Suprapubic skin (tissue), 4 donors: ENCODE results near the gene CHST12. TPM values are rescaled to one million over a fixed set of nuclear protein-coding genes. Genes with fewer than 3 reads are reported as not detected.
"Not testable (repeated sequence)": the region's sequence is repeated elsewhere in the genome, so short reads cannot be mapped to it uniquely, and the experiment has no call there.

Experiments
- DNase-seq, 2 donors: peaks; one replicate each; pipeline ENCODE4 v3.0.0-alpha.2; 2019; ENCODE audit warnings: low spot score in 2 of 2
- H3K27ac ChIP-seq: fragments of 200-600 bp; sonication (generic); one replicate; pipeline ENCODE4 v1.5.1; 2019
- H3K27me3 ChIP-seq: fragments of 200-600 bp; sonication (generic); one replicate; pipeline ENCODE4 v1.5.1; 2019
- H3K36me3 ChIP-seq: fragments of 200-600 bp; sonication (generic); one replicate; pipeline ENCODE4 v1.5.1; 2019
- H3K4me1 ChIP-seq: fragments of 200-600 bp; sonication (generic); one replicate; pipeline ENCODE4 v1.5.1; 2019
- H3K4me3 ChIP-seq: fragments of 200-600 bp; sonication (generic); one replicate; pipeline ENCODE4 v1.5.1; 2019; ENCODE audit warnings: mild to moderate bottlenecking
- H3K9me3 ChIP-seq: fragments of 200-600 bp; sonication (generic); one replicate; pipeline ENCODE4 v1.5.1; 2019
- EP300 ChIP-seq: sonication (generic); formaldehyde crosslinking; IDR thresholded peaks from one replicate; pipeline ENCODE4 v1.6.1; 2017; ENCODE audit warnings: antibody characterized with exemption
- POLR2A ChIP-seq, 2 donors: fragments of 450-650 bp; IDR thresholded peaks; one replicate each; pipeline ENCODE4 v1.6.1; 2017; ENCODE audit warnings: antibody characterized with exemption in 2 of 2, mild to moderate bottlenecking in 2 of 2, moderate library complexity in 2 of 2
- POLR2AphosphoS5 ChIP-seq, 3 donors: sonication (generic); formaldehyde crosslinking; IDR thresholded peaks; one replicate each; pipeline ENCODE4 v1.6.1; 2017; ENCODE audit warnings: antibody characterized with exemption in 3 of 3
- WGBS: methylation state at CpG from one replicate; pipeline ENCODE4 v1.1.5; 2018; 5-methylcytosine and 5-hydroxymethylcytosine counted together
- total RNA-seq, 4 donors: library from RNA; depleted of rRNA; stranded (reverse); fragments of >200 nt; gene quantifications; one replicate each; pipeline ENCODE4 v1.1.0, GENCODE V29; 2016
- TF ChIP-seq, protein P1 (sequence below), 2 donors: fragments of 200-600 bp in 1 of 2; fragments of 450-650 bp in 1 of 2; sonication (generic) in 1 of 2; IDR thresholded peaks; one replicate each; pipeline ENCODE4 v1.5.1; 2016 to 2019; ENCODE audit warnings: antibody characterized with exemption in 2 of 2, mild to moderate bottlenecking in 1 of 2, moderate library complexity in 1 of 2

Gene CHST12
- total RNA-seq, 4 donors from 2014 or later = 9.9 to 55.8 (median 24.5) TPM

- no peaks in the 10 kb centered on the region for H3K9me3 ChIP-seq
- no peak overlapping the region for H3K27ac ChIP-seq
- H3K36me3 ChIP-seq = no peaks in the 10 kb centered on the region
- no peak overlapping the region for H3K4me3 ChIP-seq
- TF ChIP-seq EP300 (no peak), POLR2AphosphoS5 (IDR thresholded peaks at IDR 0.05) (no peak)
- TF ChIP-seq, protein P1, sequence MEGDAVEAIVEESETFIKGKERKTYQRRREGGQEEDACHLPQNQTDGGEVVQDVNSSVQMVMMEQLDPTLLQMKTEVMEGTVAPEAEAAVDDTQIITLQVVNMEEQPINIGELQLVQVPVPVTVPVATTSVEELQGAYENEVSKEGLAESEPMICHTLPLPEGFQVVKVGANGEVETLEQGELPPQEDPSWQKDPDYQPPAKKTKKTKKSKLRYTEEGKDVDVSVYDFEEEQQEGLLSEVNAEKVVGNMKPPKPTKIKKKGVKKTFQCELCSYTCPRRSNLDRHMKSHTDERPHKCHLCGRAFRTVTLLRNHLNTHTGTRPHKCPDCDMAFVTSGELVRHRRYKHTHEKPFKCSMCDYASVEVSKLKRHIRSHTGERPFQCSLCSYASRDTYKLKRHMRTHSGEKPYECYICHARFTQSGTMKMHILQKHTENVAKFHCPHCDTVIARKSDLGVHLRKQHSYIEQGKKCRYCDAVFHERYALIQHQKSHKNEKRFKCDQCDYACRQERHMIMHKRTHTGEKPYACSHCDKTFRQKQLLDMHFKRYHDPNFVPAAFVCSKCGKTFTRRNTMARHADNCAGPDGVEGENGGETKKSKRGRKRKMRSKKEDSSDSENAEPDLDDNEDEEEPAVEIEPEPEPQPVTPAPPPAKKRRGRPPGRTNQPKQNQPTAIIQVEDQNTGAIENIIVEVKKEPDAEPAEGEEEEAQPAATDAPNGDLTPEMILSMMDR (IDR thresholded peaks at IDR 0.05) = no peak
- DNase-seq = no peak
- H3K27me3 ChIP-seq = no peaks in the 10 kb centered on the region
- H3K4me1 ChIP-seq = peaks cover 28% of the 10 kb centered on the region
- 96% methylated on average over 6 of the region's 6 CpGs for WGBS
These were observed 13.2 kb downstream of the CHST12 start for GRCh38 chr7:2416650-2417049.

DNA sequence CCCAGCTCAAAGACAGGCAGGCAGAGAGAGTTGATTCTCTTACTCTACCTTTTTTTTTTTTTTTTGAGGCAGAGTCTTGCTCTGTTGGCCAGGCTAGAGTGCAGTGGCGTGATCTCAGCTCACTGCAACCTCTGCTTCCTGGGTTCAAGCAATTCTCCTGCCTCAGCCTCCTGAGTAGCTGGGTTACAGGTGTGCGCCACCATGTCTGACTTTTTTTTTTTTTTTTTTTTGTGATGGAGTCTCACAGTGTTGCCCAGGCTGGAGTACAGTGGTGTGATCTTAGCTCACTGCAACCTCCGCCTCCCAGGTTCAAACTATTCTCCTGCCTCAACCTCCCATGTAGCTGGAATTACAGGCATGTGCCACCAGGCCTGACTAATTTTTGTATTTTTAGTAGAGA, 13.8 kb downstream of the CHST12 start:
- DNase-seq, H3K27ac ChIP-seq, H3K9me3 ChIP-seq, H3K36me3 ChIP-seq, H3K4me3 ChIP-seq, H3K27me3 ChIP-seq: not testable (repeated sequence)
- WGBS = 97% methylated on average over 3 of the region's 3 CpGs
- peaks cover 23% of the 10 kb centered on the region for H3K4me1 ChIP-seq

DNA sequence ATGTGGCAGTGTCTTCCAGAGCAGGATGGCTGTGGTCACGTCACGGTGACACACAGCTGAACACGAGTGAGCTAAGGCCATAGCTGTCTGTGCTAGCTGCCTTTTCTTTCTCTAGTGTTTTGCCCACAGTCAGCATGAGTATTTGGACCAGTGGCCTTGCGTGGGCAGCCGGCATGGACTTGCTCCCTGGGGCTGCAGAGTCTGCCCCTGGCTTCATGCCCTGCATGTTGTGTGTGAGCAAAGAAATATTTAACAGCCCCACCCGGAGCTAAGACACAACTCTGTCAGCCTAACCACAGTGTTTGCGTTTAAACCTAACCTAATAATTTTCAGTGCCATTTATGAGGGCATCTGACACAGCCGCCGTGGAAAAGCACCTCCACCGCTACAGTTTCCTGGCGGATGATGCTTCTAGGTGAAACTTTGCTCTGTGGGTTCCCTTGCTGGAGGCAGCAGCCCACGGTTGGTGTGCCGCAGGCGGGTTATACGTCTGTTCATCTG, 14.6 kb downstream of the CHST12 start:
- Histone ChIP-seq H3K9me3 (no peaks in the 10 kb centered on the region), H3K36me3 (no peaks in the 10 kb centered on the region), H3K27ac (no peak overlapping the region), H3K27me3 (no peaks in the 10 kb centered on the region), H3K4me1 (peaks cover 14% of the 10 kb centered on the region), H3K4me3 (no peak overlapping the region)
- TF ChIP-seq EP300 (no peak), POLR2A (IDR thresholded peaks at IDR 0.05) (no peak), POLR2AphosphoS5 (IDR thresholded peaks at IDR 0.05) (no peak)
- TF ChIP-seq, protein P1 (IDR thresholded peaks at IDR 0.05) = no peak
- WGBS = 44% methylated on average over 11 of the region's 15 CpGs
- no peak for DNase-seq

DNA sequence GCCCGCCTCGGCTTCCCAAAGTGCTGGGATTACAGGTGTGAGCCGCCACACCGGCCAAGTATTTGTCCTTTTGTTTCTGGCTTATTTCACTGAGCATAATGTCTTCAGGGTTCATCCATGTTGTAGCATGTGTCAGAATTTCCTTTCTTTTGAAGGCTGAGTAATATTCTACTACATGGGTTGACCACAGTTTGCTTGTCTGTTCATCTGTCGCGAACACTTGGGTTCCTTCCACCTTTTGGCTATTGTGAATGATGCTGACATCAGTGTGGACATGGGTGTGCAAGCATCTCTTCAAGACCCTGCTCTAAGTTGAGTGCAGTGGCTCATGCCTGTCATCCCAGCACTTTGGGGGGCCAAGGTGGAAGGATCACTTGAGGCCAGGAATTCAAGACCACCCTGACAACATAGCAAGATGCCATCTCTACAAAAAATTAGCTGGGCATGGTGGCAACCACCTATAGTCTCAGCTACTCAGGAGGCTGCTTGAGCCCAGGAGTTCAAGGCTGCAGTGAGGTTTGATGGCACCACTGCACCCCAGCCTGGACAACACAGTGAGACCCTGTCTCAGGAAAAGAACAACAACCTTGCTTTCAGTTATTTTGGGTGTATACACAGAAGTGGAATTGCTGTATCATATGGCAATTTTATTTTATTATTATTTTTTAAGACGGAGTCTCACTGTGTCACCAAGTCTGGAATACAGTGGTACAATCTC, 17.0 kb downstream of the CHST12 start:
- 96% methylated on average over 7 of the region's 7 CpGs for WGBS
- TF ChIP-seq POLR2A (IDR thresholded peaks at IDR 0.05) (no peak), POLR2AphosphoS5 (IDR thresholded peaks at IDR 0.05) (no peak), EP300 (no peak)
- TF ChIP-seq, protein P1 (IDR thresholded peaks at IDR 0.05) = no peak
- H3K4me1 ChIP-seq = peaks cover 12% of the 10 kb centered on the region

DNA sequence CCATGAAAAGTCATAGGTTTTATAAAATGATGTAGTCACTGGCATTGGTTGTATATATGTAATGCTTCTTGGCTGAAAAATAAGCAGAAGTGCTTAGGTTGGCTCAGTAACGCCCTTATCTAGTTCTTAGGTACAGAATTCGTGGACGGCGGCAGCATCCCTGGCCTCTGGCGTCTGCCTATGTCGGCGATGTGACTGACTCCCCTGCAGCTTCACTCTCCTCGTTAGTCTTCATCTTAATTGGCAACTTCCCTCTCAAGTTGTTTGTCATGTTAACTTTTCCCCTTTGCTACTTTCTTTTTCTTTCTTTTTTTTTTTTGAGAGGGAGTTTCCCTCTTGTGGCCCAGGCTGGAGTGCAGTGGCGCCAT, 18.5 kb downstream of the CHST12 start:
- no peak for TF ChIP-seq EP300
- no peak for TF ChIP-seq POLR2AphosphoS5 (IDR thresholded peaks at IDR 0.05)
- no peak for TF ChIP-seq POLR2A (IDR thresholded peaks at IDR 0.05)
- TF ChIP-seq, protein P1 (IDR thresholded peaks at IDR 0.05) = no peak
- Histone ChIP-seq H3K9me3 (no peaks in the 10 kb centered on the region), H3K4me1 (peaks cover 12% of the 10 kb centered on the region), H3K4me3 (no peak overlapping the region), H3K36me3 (no peaks in the 10 kb centered on the region), H3K27ac (no peak overlapping the region), H3K27me3 (no peaks in the 10 kb centered on the region)
- no peak for DNase-seq
- WGBS = 90% methylated on average over 9 of the region's 9 CpGs

More for the DNA sequence above, 17.0 kb downstream of the CHST12 start:
- no peaks in the 10 kb centered on the region for H3K27me3 ChIP-seq
- no peaks in the 10 kb centered on the region for H3K9me3 ChIP-seq
- no peaks in the 10 kb centered on the region for H3K36me3 ChIP-seq
- no peak overlapping the region for H3K27ac ChIP-seq
- no peak for DNase-seq
- no peak overlapping the region for H3K4me3 ChIP-seq

DNA sequence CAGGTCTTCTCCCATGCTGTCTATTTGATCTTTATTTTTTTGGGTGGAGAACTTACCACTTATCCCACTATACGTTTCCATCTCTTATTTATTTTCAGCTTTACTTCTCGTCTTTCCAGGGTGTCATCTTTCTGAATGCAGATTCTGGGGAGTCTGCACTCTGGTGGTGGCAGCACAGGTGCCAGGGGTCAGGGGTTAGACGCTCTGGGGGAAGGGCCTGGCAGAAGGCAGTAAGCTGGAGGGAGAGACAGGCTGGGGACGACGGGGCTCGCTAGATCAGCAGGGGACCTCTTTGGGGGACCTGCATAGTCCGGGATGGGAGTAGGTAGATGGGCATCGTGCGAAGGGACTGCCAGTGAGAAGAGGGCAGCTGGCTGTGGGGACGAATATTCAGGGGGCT, 22.3 kb downstream of the CHST12 start:
- DNase-seq = no peak
- Histone ChIP-seq H3K9me3 (no peaks in the 10 kb centered on the region), H3K27ac (no peak overlapping the region), H3K4me3 (no peak overlapping the region), H3K27me3 (no peaks in the 10 kb centered on the region), H3K4me1 (no peaks in the 10 kb centered on the region), H3K36me3 (no peaks in the 10 kb centered on the region)
- TF ChIP-seq POLR2A (IDR thresholded peaks at IDR 0.05) (no peak), POLR2AphosphoS5 (IDR thresholded peaks at IDR 0.05) (no peak), EP300 (no peak)
- TF ChIP-seq, protein P1 (IDR thresholded peaks at IDR 0.05) = no peak
- 90% methylated on average over 10 of the region's 10 CpGs for WGBS
